ENCODE data around the gene MORN5. TPM values are rescaled to one million over a fixed set of nuclear protein-coding genes. Genes with fewer than 3 reads are reported as not detected.

MORN5 gene
- polyA plus RNA-seq, 1 donor from 2014 or later = not detected

GRCh38 chr9:122227575-122227900 is 67.8 kb downstream of the MORN5 start:
- Histone ChIP-seq H4K20me1 (ENCODE audit: insufficient read depth) (no peaks in the 10 kb centered on the region), H3K4me3 (ENCODE audit: low read length) (peak overlapping the region; percentile 25), H3K27me3 (ENCODE audit: insufficient read depth, low read depth, low read length) (peaks cover 98% of the 10 kb centered on the region), H3K27ac (ENCODE audit: low read length) (no peak overlapping the region), H3K9me2 (ENCODE audit: insufficient read depth, low read length) (no peaks in the 10 kb centered on the region), H3K4me2 (ENCODE audit: low read length) (no peak overlapping the region), H3K36me3 (ENCODE audit: insufficient read depth, low read length) (no peaks in the 10 kb centered on the region), H3F3A (ENCODE audit: insufficient read depth, low read length, poor library complexity, severe bottlenecking) (no peaks in the 10 kb centered on the region), H3K79me2 (replicated peaks; ENCODE audit: insufficient read depth, low read length) (no peaks in the 10 kb centered on the region), H3K9me3 (ENCODE audit: low read length) (no peaks in the 10 kb centered on the region), H2AFZ (ENCODE audit: low read depth, low read length) (no peak overlapping the region), H3K9ac (ENCODE audit: low read length) (no peak overlapping the region)
- TF ChIP-seq CTCF (IDR thresholded peaks at IDR 0.05; ENCODE audit: poor library complexity, severe bottlenecking) = no peak
- peak; percentile 83 for TF ChIP-seq EZH2 (IDR thresholded peaks at IDR 0.05; ENCODE audit: borderline replicate concordance, insufficient read depth, low read length, poor library complexity, severe bottlenecking)

GRCh38 chr9:122228191-122228567 is 68.5 kb downstream of the MORN5 start:
- no peaks in the 10 kb centered on the region for H3F3A ChIP-seq (ENCODE audit: insufficient read depth, low read length, poor library complexity, severe bottlenecking)
- no peaks in the 10 kb centered on the region for H3K36me3 ChIP-seq (ENCODE audit: insufficient read depth, low read length)
- H4K20me1 ChIP-seq (ENCODE audit: insufficient read depth) = no peaks in the 10 kb centered on the region
- TF ChIP-seq RAD21 (conservative IDR thresholded peaks at IDR 0.05) = no peak
- TF ChIP-seq EZH2 (IDR thresholded peaks at IDR 0.05; ENCODE audit: borderline replicate concordance, insufficient read depth, low read length, poor library complexity, severe bottlenecking) = peak; percentile 97
- H3K9me3 ChIP-seq (ENCODE audit: low read length) = no peaks in the 10 kb centered on the region
- H3K27me3 ChIP-seq (ENCODE audit: insufficient read depth, low read depth, low read length) = peaks cover 97% of the 10 kb centered on the region
- no peaks in the 10 kb centered on the region for H3K9me2 ChIP-seq (ENCODE audit: insufficient read depth, low read length)
- H3K4me2 ChIP-seq (ENCODE audit: low read length) = no peak overlapping the region
- H3K9ac ChIP-seq (ENCODE audit: low read length) = no peak overlapping the region
- peak overlapping the region; percentile 63 for H3K4me3 ChIP-seq (ENCODE audit: low read length)
- H2AFZ ChIP-seq (ENCODE audit: low read depth, low read length) = no peak overlapping the region
- H3K79me2 ChIP-seq (replicated peaks; ENCODE audit: insufficient read depth, low read length) = no peaks in the 10 kb centered on the region
- H3K27ac ChIP-seq (ENCODE audit: low read length) = no peak overlapping the region

GRCh38 chr9:122228568-122229484 is 69.1 kb downstream of the MORN5 start, which contains the start of gene LHX6:
Gene LHX6, minus strand, starts transcription at chr9:122228957. Its CDS starts 217 bp downstream, at chr9:122228740.
- no peaks in the 10 kb centered on the region for H3K36me3 ChIP-seq (ENCODE audit: insufficient read depth, low read length)
- no peaks in the 10 kb centered on the region for H4K20me1 ChIP-seq (ENCODE audit: insufficient read depth)
- no peak within 1 kb of the TSS for H3K27ac ChIP-seq (ENCODE audit: low read length)
- peaks cover 95% of the 10 kb centered on the region for H3K27me3 ChIP-seq (ENCODE audit: insufficient read depth, low read depth, low read length)
- no peaks in the 10 kb centered on the region for H3K79me2 ChIP-seq (replicated peaks; ENCODE audit: insufficient read depth, low read length)
- H3K9ac ChIP-seq (ENCODE audit: low read length) = no peak within 1 kb of the TSS
- H3K4me3 ChIP-seq (ENCODE audit: low read length) = peak within 1 kb of the TSS; percentile 63
- no peaks in the 10 kb centered on the region for H3F3A ChIP-seq (ENCODE audit: insufficient read depth, low read length, poor library complexity, severe bottlenecking)
- TF ChIP-seq TAF1 (IDR thresholded peaks at IDR 0.05; ENCODE audit: low read depth) = no peak
- TF ChIP-seq EP300 (conservative IDR thresholded peaks at IDR 0.05; ENCODE audit: poor library complexity, severe bottlenecking) = no peak
- no peak for TF ChIP-seq POLR2AphosphoS5 (IDR thresholded peaks at IDR 0.05)
- no peak for TF ChIP-seq RAD21 (conservative IDR thresholded peaks at IDR 0.05)
- no peak for TF ChIP-seq MXI1 (conservative IDR thresholded peaks at IDR 0.05; ENCODE audit: poor library complexity, severe bottlenecking)
- peak; percentile 29 for TF ChIP-seq EZH2 (IDR thresholded peaks at IDR 0.05; ENCODE audit: borderline replicate concordance, insufficient read depth, low read length, poor library complexity, severe bottlenecking)
- no peak within 1 kb of the TSS for H2AFZ ChIP-seq (ENCODE audit: low read depth, low read length)
- H3K9me2 ChIP-seq (ENCODE audit: insufficient read depth, low read length) = no peaks in the 10 kb centered on the region
- H3K9me3 ChIP-seq (ENCODE audit: low read length) = no peaks in the 10 kb centered on the region
- no peak within 1 kb of the TSS for H3K4me2 ChIP-seq (ENCODE audit: low read length)

Data from neural cell (in vitro differentiated cells).